GM20000 (cell line): ENCODE results near the gene CDC42BPA.
"Not testable (repeated sequence)": the region's sequence is repeated elsewhere in the genome, so short reads cannot be mapped to it uniquely, and the experiment has no call there.

ENCODE experiments used
- DNase-seq: peaks from one replicate; pipeline ENCODE4 v3.0.0; 2012; ENCODE audit warnings: low spot score
- TF ChIP-seq, protein P1 (sequence below): IDR thresholded peaks from 2 replicates; pipeline ENCODE4 v1.5.1; 2012; ENCODE audit warnings: mild to moderate bottlenecking, control low read depth; ENCODE audit errors: extremely low read depth, missing control alignments

CDC42BPA gene

DNA sequence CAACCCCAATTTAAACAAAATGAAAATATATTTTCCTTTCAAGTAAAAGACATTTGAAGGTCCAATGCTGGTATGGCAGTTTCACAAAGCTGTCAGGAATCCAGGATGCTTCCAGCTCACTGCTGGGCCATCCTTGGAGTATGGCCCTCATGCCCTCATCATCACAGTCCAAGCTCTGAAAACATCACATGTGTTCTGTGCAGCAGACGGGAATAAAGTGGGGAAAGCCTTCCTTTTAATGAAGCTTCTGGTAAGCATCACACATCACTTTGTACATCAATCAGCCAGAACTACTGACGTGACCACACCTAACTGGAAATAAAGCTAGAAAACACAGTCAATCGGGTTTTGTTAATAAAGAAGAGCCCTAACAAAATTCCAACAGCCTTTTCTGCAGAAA, 22.7 kb downstream of the CDC42BPA start:
- TF ChIP-seq, protein P1, sequence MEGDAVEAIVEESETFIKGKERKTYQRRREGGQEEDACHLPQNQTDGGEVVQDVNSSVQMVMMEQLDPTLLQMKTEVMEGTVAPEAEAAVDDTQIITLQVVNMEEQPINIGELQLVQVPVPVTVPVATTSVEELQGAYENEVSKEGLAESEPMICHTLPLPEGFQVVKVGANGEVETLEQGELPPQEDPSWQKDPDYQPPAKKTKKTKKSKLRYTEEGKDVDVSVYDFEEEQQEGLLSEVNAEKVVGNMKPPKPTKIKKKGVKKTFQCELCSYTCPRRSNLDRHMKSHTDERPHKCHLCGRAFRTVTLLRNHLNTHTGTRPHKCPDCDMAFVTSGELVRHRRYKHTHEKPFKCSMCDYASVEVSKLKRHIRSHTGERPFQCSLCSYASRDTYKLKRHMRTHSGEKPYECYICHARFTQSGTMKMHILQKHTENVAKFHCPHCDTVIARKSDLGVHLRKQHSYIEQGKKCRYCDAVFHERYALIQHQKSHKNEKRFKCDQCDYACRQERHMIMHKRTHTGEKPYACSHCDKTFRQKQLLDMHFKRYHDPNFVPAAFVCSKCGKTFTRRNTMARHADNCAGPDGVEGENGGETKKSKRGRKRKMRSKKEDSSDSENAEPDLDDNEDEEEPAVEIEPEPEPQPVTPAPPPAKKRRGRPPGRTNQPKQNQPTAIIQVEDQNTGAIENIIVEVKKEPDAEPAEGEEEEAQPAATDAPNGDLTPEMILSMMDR, result no peak
- DNase-seq, result no peak

- TF ChIP-seq, protein P1, result no peak
These were observed 32.5 kb downstream of the CDC42BPA start for GRCh38 chr1:227285745-227286144.

GRCh38 chr1:227281371-227281770, 36.9 kb downstream of the CDC42BPA start:
- TF ChIP-seq, protein P1, result no peak
- DNase-seq, result no peak

More at GRCh38 chr1:227285745-227286144, 32.5 kb downstream of the CDC42BPA start:
- no peak for DNase-seq

- no peak for DNase-seq
- TF ChIP-seq, protein P1, result no peak
These were observed 37.5 kb downstream of the CDC42BPA start for GRCh38 chr1:227280836-227281235.

DNA sequence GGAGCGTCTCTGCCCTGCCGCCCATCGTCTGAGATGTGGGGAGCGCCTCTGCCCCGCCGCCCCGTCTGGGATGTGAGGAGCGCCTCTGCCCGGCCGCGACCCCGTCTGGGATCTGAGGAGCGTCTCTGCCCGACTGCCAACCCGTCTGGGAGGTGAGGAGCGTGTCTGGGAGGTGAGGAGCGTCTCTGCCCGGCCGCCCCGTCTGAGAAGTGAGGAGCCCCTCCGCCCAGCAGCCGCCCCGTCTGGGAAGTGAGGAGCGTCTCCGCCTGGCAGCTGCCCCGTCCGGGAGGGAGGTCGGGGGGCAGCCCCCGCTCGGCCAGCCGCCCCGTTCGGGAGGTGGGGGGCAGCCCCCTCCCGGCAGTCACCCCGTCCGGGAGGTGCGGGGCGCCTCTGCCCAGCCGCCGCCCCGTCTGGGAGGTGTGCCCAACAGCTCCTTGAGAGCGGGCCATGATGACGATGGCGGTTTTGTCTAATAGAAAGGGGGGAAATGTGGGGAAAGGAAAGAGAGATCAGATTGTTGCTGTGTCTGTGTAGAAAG, 42.1 kb downstream of the CDC42BPA start:
- DNase-seq, result not testable (repeated sequence)

GRCh38 chr1:227273557-227273956, 44.7 kb downstream of the CDC42BPA start:
- no peak for DNase-seq
- TF ChIP-seq, protein P1, result no peak

GRCh38 chr1:227272428-227272827, 45.9 kb downstream of the CDC42BPA start:
- TF ChIP-seq, protein P1, result no peak
- no peak for DNase-seq

GRCh38 chr1:227270554-227270953, 47.7 kb downstream of the CDC42BPA start:
- DNase-seq, result no peak
- TF ChIP-seq, protein P1, result no peak
